Stimulated activated CD8-positive, alpha-beta memory T cell treated with anti-CD3 and anti-CD28 coated beads, Interleukin-7, amount 100 ng/mL, for 4 hours (primary cell): ENCODE data around the gene CDK5.
A peak's percentile ranks its signal among the peaks of the same experiment; 100 is the strongest.

Experiments used
- DNase-seq, 2 donors: peaks; one replicate each; pipeline ENCODE4 v3.0.0-alpha.2; 2020; ENCODE audit warnings: low read depth in 2 of 2

Gene CDK5

GRCh38 chr7:151086802-151087244, 29.1 kb upstream of the CDK5 start:
- no peak for DNase-seq

- peak; percentile 17 to 67 for DNase-seq
Observed at GRCh38 chr7:151085691-151086620, 28.3 kb upstream of the CDK5 start, which contains the start of gene AGAP3. AGAP3 (plus strand) TSS chr7:151086475; CDS start chr7:151086742, 267 bp downstream.

- DNase-seq, result no peak
Observed at GRCh38 chr7:151085329-151085690, 27.6 kb upstream of the CDK5 start.

- DNase-seq, result no peak
Observed at GRCh38 chr7:151083824-151084160, 26.1 kb upstream of the CDK5 start.

DNA sequence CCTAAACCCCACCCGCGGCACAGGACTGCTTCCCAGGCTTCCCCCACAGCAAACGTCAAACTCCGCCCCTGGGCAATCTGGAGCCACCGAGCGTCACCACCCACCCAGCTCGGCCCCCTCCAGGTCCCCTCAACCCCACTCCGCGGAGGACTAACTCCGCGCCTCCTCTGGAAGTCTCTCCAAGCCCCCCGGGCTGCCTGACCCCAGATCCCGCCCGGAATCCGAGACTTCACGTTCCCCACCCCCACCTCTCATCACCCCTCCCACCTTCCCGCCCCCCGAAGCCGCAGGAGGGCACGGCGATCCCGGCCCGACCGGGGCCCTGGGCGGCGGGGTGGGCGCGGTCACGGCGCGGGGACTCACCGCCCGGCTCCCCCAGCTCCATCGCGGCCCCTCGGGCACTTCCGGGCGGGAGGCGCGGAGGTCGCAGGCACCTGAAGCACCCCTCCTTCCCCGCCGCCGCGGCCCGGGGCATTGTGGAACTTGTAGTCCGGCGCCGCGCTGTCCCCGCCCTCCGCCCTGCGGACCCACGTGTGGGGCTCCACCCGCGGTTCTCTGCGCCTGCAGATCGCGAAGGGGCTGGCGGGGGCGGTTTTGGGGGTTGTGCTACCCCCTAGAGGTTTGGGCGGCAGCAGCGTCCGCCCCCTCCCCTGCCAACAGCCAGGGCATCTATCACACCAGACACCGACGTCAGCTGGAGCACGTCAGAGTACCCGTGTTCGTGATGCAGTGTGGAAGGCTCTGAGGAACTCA, 25.6 kb upstream of the CDK5 start, which contains the start of gene TMUB1:
Gene TMUB1, minus strand, starts transcription at position 423 of the 753 bp plus-strand sequence. CDS start 930 bp downstream, outside the sequence.
- DNase-seq, result peak; percentile 69 to 87

GRCh38 chr7:151082141-151083070, 24.7 kb upstream of the CDK5 start:
- no peak for DNase-seq

GRCh38 chr7:151081170-151082101, 23.7 kb upstream of the CDK5 start:
- no peak for DNase-seq

GRCh38 chr7:151080522-151081169, 22.9 kb upstream of the CDK5 start, which contains the start of gene FASTK:
FASTK (minus strand) TSS chr7:151080809; CDS start chr7:151080766, 43 bp downstream.
- DNase-seq, result peak; percentile 76 to 87

DNA sequence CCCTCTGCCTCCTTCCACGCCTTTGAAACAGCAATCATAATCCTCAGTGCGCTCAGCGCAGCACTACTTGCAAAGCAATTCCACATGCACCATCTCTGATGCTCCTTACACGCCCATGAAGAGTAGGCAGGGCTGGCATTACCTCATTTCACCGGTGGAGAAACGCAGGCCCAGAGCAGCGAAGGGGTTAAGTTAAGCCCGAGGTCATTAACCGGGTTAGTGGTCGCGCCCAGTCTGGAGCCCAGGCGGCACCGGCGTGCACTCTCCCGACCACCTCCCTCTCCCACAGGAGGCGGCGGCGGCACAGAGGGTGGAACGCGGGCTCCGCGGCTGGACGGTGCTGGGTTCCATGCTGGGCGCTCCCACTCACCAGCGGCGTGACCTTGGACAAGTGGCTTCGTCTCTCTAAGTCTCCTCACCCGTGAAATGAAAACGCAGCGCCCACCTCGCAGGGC, 22.4 kb upstream of the CDK5 start:
- no peak for DNase-seq

- no peak for DNase-seq
Observed at GRCh38 chr7:151079199-151079910, 21.7 kb upstream of the CDK5 start.

GRCh38 chr7:151078233-151079040, 20.7 kb upstream of the CDK5 start:
- DNase-seq, result no peak

DNA sequence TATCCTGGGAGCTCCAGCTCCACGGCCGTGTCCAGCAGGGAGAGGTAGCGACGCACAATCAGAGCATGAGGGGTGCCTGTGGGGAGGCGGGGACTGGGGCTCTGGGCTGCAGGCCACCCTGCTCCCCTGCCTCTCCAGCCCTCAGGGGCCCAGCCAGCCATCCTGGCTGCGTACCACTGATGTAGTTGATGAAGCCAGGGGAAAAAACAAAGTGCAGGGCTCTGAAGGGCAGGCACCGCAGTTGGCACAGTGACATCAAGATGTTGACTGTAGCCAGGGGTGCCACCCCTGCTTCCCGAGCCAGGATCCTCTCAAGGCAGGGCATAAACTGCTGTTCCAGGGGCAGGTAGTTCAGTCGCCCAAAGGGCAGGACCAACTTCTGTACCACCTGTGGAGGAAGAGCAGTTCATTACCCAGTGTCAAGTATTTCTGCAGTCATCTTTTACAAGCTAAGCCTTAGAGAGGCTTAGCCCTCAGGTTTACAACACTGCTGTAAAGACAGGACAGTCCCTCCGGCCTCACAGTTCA, 20.1 kb upstream of the CDK5 start:
- no peak for DNase-seq

DNA sequence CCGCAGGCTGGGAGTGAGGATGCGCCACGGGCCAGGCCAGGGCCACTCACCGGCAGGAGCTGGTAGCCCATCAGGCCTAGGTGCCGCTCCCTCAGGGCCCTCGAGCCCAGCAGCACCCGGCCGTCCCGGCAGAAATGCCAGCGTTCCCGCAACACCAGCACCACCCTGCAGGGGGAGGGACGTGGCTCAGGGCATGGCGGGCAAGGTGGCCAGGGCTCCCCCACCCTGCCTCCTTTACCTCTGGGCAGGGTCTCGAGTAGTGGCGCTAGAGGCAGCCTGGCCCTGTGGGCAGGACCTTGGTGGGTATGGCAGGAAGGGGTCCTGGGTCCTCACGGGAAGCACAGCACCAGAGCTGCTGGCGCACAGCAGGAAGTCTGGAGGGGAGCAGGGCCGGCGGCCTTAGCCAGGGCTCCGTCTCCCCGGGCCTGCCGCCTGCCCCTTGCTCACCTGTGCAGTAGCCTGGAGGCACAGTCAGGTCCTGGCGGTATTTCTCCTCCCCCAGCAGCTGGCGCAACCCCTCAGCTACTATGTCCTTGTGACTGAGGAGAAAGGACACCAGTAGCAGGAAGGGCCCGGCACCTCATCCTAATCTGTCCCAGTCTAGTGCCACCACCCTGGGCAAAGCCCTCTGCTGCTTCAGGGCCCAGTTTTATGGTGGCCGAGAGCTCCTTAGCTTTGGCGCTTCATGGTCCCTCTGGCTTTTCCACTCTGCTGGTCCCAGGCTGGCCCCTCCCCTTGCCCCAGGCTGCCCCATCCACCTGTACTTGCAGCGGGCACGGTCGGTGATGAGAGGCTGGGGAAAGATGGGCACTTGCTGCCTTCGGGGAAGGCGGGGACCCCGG, 19.4 kb upstream of the CDK5 start:
- no peak for DNase-seq

- no peak for DNase-seq
Observed at GRCh38 chr7:151075978-151076426, 18.3 kb upstream of the CDK5 start.

DNA sequence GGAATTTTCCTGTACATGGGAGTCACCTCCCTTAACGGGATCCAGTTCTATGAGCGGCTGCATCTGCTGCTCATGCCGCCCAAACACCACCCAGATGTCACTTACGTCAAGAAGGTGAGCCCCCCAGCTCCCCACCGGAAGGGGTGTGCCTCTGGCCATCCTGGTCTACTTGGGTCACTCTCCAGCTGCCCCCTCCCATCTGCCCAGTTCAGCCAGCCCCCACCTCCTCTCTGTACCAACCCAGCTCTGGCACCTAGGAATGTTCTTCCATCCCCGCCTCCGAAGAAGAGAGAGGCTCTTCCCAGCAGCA, 17.9 kb upstream of the CDK5 start:
- no peak for DNase-seq

DNA sequence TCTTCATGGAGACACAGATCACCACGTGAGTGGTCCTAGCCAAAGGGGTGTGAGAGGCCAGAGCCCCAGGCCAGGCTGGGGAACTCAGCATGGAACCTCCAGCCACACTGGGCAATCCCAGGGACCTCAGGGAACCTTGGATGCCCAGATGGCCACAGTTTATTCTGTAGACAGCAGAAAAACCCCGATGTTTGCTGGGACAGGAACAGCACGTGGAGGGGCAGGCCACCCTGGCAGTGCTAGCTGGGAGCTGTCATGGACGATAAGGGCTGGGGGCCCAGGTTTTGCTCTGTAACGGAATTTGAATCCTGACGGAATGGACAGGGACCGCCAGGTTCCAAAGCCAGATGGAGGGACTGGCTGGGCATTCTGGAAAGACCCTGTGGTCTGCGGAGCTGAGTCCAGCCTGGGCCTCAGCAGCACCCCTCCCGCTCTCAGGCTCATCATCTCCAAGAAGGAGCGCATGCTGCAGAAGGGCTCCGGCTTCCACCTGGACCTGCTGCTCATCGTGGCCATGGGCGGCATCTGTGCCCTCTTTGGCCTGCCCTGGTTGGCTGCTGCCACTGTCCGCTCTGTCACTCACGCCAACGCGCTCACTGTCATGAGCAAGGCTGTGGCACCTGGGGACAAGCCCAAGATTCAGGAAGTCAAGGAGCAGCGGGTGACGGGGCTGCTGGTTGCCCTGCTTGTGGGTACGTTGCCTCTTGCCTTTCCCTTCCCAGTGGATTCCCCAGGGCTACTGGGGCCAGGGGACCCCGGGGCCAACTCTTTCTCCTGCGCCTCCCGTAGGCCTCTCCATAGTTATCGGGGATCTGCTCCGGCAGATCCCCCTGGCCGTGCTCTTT, 17.3 kb upstream of the CDK5 start:
- DNase-seq, result no peak
